HepG2 (cell line): Measurements from ENCODE around the gene FNDC3A. TPM values are rescaled to one million over a fixed set of nuclear protein-coding genes. Genes with fewer than 3 reads are reported as not detected.

Experiments used
- ATAC-seq: fragments of 200-7000 bp; cut with Tn5 transposase; 3 replicates; pipeline ENCODE4 v1.9.1; 2020; ENCODE audit warnings: mild to moderate bottlenecking, moderate library complexity
- BruUV-seq: library from RNA; stranded (reverse); fragments of 400-500 nt; replicated peaks from 2 replicates; lab custom pipeline; 2021; lab: Mats Ljungman, UMichigan
- CTCF ChIA-PET: fragments of 300-600 bp; formaldehyde crosslinking; extraction: SDS; loops from one replicate; lab custom pipeline; 2021; ENCODE audit warnings: low total read pairs, inconsistent platforms, low intra/inter-chr PET ratio; lab: Yijun Ruan, JAX
- POLR2A ChIA-PET: fragments of 350-600 bp; sonication (Branson Sonifier 250); formaldehyde crosslinking; loops from one replicate; lab custom pipeline; 2020; ENCODE audit warnings: antibody characterized with exemption, inconsistent platforms; lab: Yijun Ruan, JAX
- DNase-seq: peaks from one replicate; pipeline ENCODE4 v3.0.0-alpha.2; 2015; ENCODE audit warnings: low spot score
- FAIRE-seq: peaks from 3 replicates; lab custom pipeline; 2011; peaks lifted over from hg19 to GRCh38; lab: Jason Lieb, UNC
- H2AFZ ChIP-seq: one replicate; pipeline ENCODE4 v1.6.1; 2011; ENCODE audit warnings: low read length, inconsistent platforms
- H3K27ac ChIP-seq: fragments of 300-600 bp; 3 replicates; pipeline ENCODE4 v1.8.0; 2011; ENCODE audit warnings: mixed run types, mild to moderate bottlenecking, mixed read lengths, low read length, inconsistent platforms; ENCODE audit not compliant: insufficient read depth; ENCODE audit errors: extremely low read length
- H3K27me3 ChIP-seq, 2 experiments: fragments of 200-600 bp in 1 of 2; 2 replicates in 1 of 2; 3 replicates in 1 of 2; pipeline versions ENCODE4 v1.6.0 to v1.8.0; 2011; ENCODE audit warnings: low read length in 2 of 2, mild to moderate bottlenecking in 2 of 2, moderate library complexity in 2 of 2, inconsistent platforms in 1 of 2; ENCODE audit not compliant: insufficient read depth in 2 of 2, control insufficient read depth in 1 of 2
- H3K36me3 ChIP-seq, 2 experiments: fragments of 200-600 bp in 1 of 2; replicated peaks in 1 of 2; 2 replicates in 1 of 2; 3 replicates in 1 of 2; pipeline versions ENCODE4 v1.5.1 to v1.8.0; 2011; ENCODE audit warnings: low read length in 2 of 2, inconsistent platforms in 1 of 2; ENCODE audit not compliant: insufficient read depth in 2 of 2, control insufficient read depth in 1 of 2
- H3K4me1 ChIP-seq: 2 replicates; pipeline ENCODE4 v1.5.1; 2012; ENCODE audit warnings: low read length, inconsistent platforms; ENCODE audit not compliant: insufficient read depth
- H3K4me2 ChIP-seq: 2 replicates; pipeline ENCODE4 v1.6.0; 2011; ENCODE audit warnings: low read depth, low read length, inconsistent platforms
- H3K4me3 ChIP-seq, 3 experiments: fragments of 200-600 bp in 1 of 3; sonication (generic), shearing (Covaris generic) in 1 of 3; replicated peaks in 1 of 3; 2 replicates each; pipeline ENCODE4 v1.5.1; 2011 to 2016; ENCODE audit warnings: low read length in 3 of 3, inconsistent platforms in 2 of 3, low read depth in 2 of 3, mild to moderate bottlenecking in 2 of 3, control low read depth in 1 of 3, mixed read lengths in 1 of 3; ENCODE audit not compliant: insufficient read depth in 1 of 3
- H3K79me2 ChIP-seq: one replicate; pipeline ENCODE4 v1.6.1; 2011; ENCODE audit warnings: low read length, inconsistent platforms; ENCODE audit not compliant: insufficient read depth
- H3K9ac ChIP-seq: 2 replicates; pipeline ENCODE4 v1.6.0; 2011; ENCODE audit warnings: mild to moderate bottlenecking, low read depth, low read length, inconsistent platforms; ENCODE audit not compliant: insufficient read depth
- H3K9me3 ChIP-seq: 2 replicates; pipeline ENCODE4 v1.5.1; 2012; ENCODE audit warnings: mild to moderate bottlenecking, low read length
- H4K20me1 ChIP-seq: 2 replicates; pipeline ENCODE4 v1.6.0; 2011; ENCODE audit warnings: inconsistent platforms, mild to moderate bottlenecking, low read length, moderate library complexity; ENCODE audit not compliant: insufficient read depth
- AGO2 ChIP-seq: fragments of 200-400 bp; formaldehyde crosslinking; optimal IDR thresholded peaks from 2 replicates; pipeline ENCODE3; 2017; ENCODE audit warnings: mild to moderate bottlenecking, low read depth, low read length, moderate library complexity
- ATF7-NPFF ChIP-seq: sonication (generic); formaldehyde crosslinking; IDR thresholded peaks from 2 replicates; pipeline ENCODE4 v1.8.1; 2023; ENCODE audit warnings: mild to moderate bottlenecking, low read depth, missing genetic modification reagents, moderate library complexity
- ATRX ChIP-seq: sonication (generic); formaldehyde crosslinking; IDR thresholded peaks from 2 replicates; pipeline ENCODE4 v1.4.0; 2020; ENCODE audit warnings: missing genetic modification reagents, borderline replicate concordance
- KLF16 ChIP-seq, 2 experiments: sonication (generic) in 1 of 2; formaldehyde crosslinking in 1 of 2; IDR thresholded peaks; 2 replicates each; pipeline versions ENCODE4 v1.6.1 to v1.8.0; 2016 to 2023; ENCODE audit warnings: missing genetic modification reagents in 2 of 2, missing compliant biosample characterization in 1 of 2
- MIER2 ChIP-seq: IDR thresholded peaks from 2 replicates; pipeline ENCODE4 v1.6.1; 2016; ENCODE audit warnings: missing biosample characterization, missing genetic modification reagents
- MYNN ChIP-seq: sonication (generic); formaldehyde crosslinking; IDR thresholded peaks from 2 replicates; pipeline ENCODE4 v1.4.0; 2020; ENCODE audit warnings: mild to moderate bottlenecking, low read depth, missing genetic modification reagents
- RERE ChIP-seq: IDR thresholded peaks from 2 replicates; pipeline ENCODE4 v1.6.1; 2016; ENCODE audit warnings: low read depth, missing genetic modification reagents, missing compliant biosample characterization
- TMF1 ChIP-seq: sonication (generic); formaldehyde crosslinking; IDR thresholded peaks from 2 replicates; pipeline ENCODE4 v1.8.1; 2022; ENCODE audit warnings: low read depth, missing genetic modification reagents
- U2AF2 ChIP-seq: fragments of 200-400 bp; formaldehyde crosslinking; IDR thresholded peaks from 2 replicates; pipeline ENCODE4 v1.6.1; 2017; ENCODE audit warnings: low read depth, mild to moderate bottlenecking, low read length
- ZBTB3 ChIP-seq: sonication (generic); formaldehyde crosslinking; IDR thresholded peaks from 2 replicates; pipeline ENCODE4 v1.4.0; 2020; ENCODE audit warnings: low read depth, mild to moderate bottlenecking, moderate library complexity, missing genetic modification reagents, borderline replicate concordance
- ZNF549 ChIP-seq: sonication (generic); formaldehyde crosslinking; IDR thresholded peaks from 2 replicates; pipeline ENCODE4 v1.5.0; 2020; ENCODE audit warnings: missing genetic modification reagents
- ZNF724P ChIP-seq: sonication (generic); formaldehyde crosslinking; IDR thresholded peaks from 2 replicates; pipeline ENCODE4 v1.8.0; 2022; ENCODE audit warnings: missing genetic modification reagents, borderline replicate concordance
- WGBS: methylation state at CpG from one replicate; pipeline ENCODE4 v1.1.6; 2017; ENCODE audit warnings: low lambda C conversion rate; 5-methylcytosine and 5-hydroxymethylcytosine counted together
- in situ Hi-C: cut with HindIII; loops from 2 replicates; pipeline ENCODE4 v1.10.0; 2017; ENCODE audit warnings: low pct_unique_long_range_greater_than_20kb; ENCODE audit not compliant: extremely low pct_ligation_motif_present
- intact Hi-C: fragments of 100-400 bp; cut with micrococcal nuclease; formaldehyde crosslinking; loops from one replicate; pipeline ENCODE4 v1.10.0; 2022; ENCODE audit not compliant: unreplicated experiment
- polyA plus RNA-seq, 8 experiments: library from polyadenylated mRNA; depleted of rRNA in 3 of 8; stranded (reverse) in 7 of 8; unstranded in 1 of 8; fragments of >200 nt; fragmentation: Illumina TruSeq in 4 of 8; extraction: Trizol in 4 of 8; gene quantifications; 2 replicates each; pipeline versions ENCODE4 v1.2.1 to v1.2.3, GENCODE V29; 2011 to 2016; ENCODE audit warnings: low read depth in 4 of 8, missing spikeins in 1 of 8, mixed read lengths in 1 of 8; ENCODE audit not compliant: insufficient read depth in 1 of 8
- total RNA-seq, 5 experiments: library from RNA; depleted of rRNA; stranded (reverse); fragments of >200 nt; fragmentation: Illumina TruSeq; extraction: Trizol; gene quantifications; 2 replicates each; pipeline ENCODE4 v1.2.3, GENCODE V29; 2016; ENCODE audit warnings: low read depth in 1 of 5
- TF ChIP-seq, protein P1 (sequence below): sonication (generic); formaldehyde crosslinking; IDR thresholded peaks from 2 replicates; pipeline ENCODE4 v1.4.0; 2020; ENCODE audit warnings: missing genetic modification reagents, low read depth, mild to moderate bottlenecking, borderline replicate concordance
- TF ChIP-seq, protein P2 (sequence below): sonication (generic); formaldehyde crosslinking; IDR thresholded peaks from 2 replicates; pipeline ENCODE4 v1.4.0; 2020; ENCODE audit warnings: missing genetic modification reagents
- TF ChIP-seq, protein P3 (sequence below): IDR thresholded peaks from 2 replicates; pipeline ENCODE4 v1.6.1; 2016; ENCODE audit warnings: missing compliant biosample characterization, missing genetic modification reagents, borderline replicate concordance

FNDC3A gene
- total and polyA plus RNA-seq, 2 of the 13 experiments (the other 11 are each of a cell fraction or from before 2014, with no cell fraction given) = 36.7 to 39.3 TPM

- no peak overlapping the region for H2AFZ ChIP-seq
- no peaks in the 10 kb centered on the region for H4K20me1 ChIP-seq
- no peak overlapping the region for H3K9ac ChIP-seq
- ATAC-seq (no peak), FAIRE-seq (no peak), DNase-seq (no peak)
- ChIA-PET POLR2A (no interaction called here), CTCF (no interaction called here)
- BruUV-seq = no TSS peak
- no peak overlapping the region for H3K4me2 ChIP-seq
- no peaks in the 10 kb centered on the region for H3K79me2 ChIP-seq
- in situ Hi-C loops (no loop called here), intact Hi-C loops (no loop called here)
- no peaks in the 10 kb centered on the region for H3K27me3 ChIP-seq
- no peak overlapping the region for H3K4me3 ChIP-seq
- H3K36me3 ChIP-seq = no peaks in the 10 kb centered on the region
- H3K4me1 ChIP-seq = no peaks in the 10 kb centered on the region
- 0% methylated on average over 2 of the region's 2 CpGs for WGBS
- no peaks in the 10 kb centered on the region for H3K9me3 ChIP-seq
- H3K27ac ChIP-seq = no peak overlapping the region
- TF ChIP-seq RERE (CRISPR knock-in tag) (no peak), KLF16 (CRISPR knock-in tag; IDR thresholded peaks at IDR 0.05) (no peak), ZNF724P (no peak), ZBTB3 (CRISPR knock-in tag) (no peak), MIER2 (CRISPR knock-in tag) (no peak), ZNF549 (no peak), ATF7-NPFF (no peak), TMF1 (CRISPR knock-in tag) (no peak), ATRX (CRISPR knock-in tag) (no peak), U2AF2 (no peak), AGO2 (no peak), MYNN (CRISPR knock-in tag) (no peak)
- TF ChIP-seq, protein P1, sequence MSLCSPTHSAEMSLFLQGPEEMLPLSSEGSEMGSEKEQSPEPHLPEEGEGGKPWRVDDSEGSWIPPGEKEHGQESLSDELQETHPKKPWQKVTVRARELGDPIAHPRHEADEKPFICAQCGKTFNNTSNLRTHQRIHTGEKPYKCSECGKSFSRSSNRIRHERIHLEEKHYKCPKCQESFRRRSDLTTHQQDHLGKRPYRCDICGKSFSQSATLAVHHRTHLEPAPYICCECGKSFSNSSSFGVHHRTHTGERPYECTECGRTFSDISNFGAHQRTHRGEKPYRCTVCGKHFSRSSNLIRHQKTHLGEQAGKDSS (CRISPR knock-in tag) = no peak
- TF ChIP-seq, protein P2, sequence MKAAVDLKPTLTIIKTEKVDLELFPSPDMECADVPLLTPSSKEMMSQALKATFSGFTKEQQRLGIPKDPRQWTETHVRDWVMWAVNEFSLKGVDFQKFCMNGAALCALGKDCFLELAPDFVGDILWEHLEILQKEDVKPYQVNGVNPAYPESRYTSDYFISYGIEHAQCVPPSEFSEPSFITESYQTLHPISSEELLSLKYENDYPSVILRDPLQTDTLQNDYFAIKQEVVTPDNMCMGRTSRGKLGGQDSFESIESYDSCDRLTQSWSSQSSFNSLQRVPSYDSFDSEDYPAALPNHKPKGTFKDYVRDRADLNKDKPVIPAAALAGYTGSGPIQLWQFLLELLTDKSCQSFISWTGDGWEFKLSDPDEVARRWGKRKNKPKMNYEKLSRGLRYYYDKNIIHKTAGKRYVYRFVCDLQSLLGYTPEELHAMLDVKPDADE (CRISPR knock-in tag) = no peak
- TF ChIP-seq, protein P3, sequence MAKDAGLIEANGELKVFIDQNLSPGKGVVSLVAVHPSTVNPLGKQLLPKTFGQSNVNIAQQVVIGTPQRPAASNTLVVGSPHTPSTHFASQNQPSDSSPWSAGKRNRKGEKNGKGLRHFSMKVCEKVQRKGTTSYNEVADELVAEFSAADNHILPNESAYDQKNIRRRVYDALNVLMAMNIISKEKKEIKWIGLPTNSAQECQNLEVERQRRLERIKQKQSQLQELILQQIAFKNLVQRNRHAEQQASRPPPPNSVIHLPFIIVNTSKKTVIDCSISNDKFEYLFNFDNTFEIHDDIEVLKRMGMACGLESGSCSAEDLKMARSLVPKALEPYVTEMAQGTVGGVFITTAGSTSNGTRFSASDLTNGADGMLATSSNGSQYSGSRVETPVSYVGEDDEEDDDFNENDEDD = no peak
These were observed 33.6 kb upstream of the FNDC3A start for GRCh38 chr13:48942131-48942530.
